Right cardiac atrium (tissue), 5 donors: Measurements from ENCODE around the gene FIGNL1. TPM values are rescaled to one million over a fixed set of nuclear protein-coding genes. Genes with fewer than 3 reads are reported as not detected.

Experiments
- ATAC-seq, 2 donors: fragments of 200-7000 bp; cut with Tn5 transposase; one replicate each; pipeline versions ENCODE4 v1.8.0 to v1.9.1; 2020; ENCODE audit warnings: moderate library complexity in 2 of 2, mild to moderate bottlenecking in 1 of 2
- DNase-seq, 3 donors: peaks; one replicate each; pipeline ENCODE4 v3.0.0-alpha.2; 2020
- H3K27ac ChIP-seq: one replicate; pipeline ENCODE4 v1.5.1; 2013; ENCODE audit warnings: mild to moderate bottlenecking, low read length, control low read depth, moderate library complexity
- H3K27me3 ChIP-seq: one replicate; pipeline ENCODE4 v1.6.1; 2013; ENCODE audit not compliant: control insufficient read depth, insufficient read depth
- H3K4me1 ChIP-seq: one replicate; pipeline ENCODE4 v1.6.1; 2013; ENCODE audit warnings: low read length; ENCODE audit not compliant: control insufficient read depth, insufficient read depth
- H3K4me3 ChIP-seq: one replicate; pipeline ENCODE4 v1.5.1; 2013; ENCODE audit warnings: low read length, control low read depth
- H3K9me3 ChIP-seq: one replicate; pipeline ENCODE4 v1.6.1; 2013; ENCODE audit warnings: low read length; ENCODE audit not compliant: control insufficient read depth
- WGBS: extraction: QIAGEN DNeasy Blood & Tissue Kit; methylation state at CpG from one replicate; pipeline ENCODE4 v1.1.7; 2013; 5-methylcytosine and 5-hydroxymethylcytosine counted together
- intact Hi-C, 4 donors: fragments of 100-400 bp; cut with DNase I; formaldehyde crosslinking; loops; one replicate each; pipeline versions ENCODE4 v1.11.0 to v1.14.0; 2022 to 2023
- polyA plus RNA-seq: library from polyadenylated mRNA; stranded (reverse); fragments of 200-250 nt; gene quantifications from one replicate; pipeline ENCODE4 v1.2.3, GENCODE V29; 2013
- total RNA-seq, 4 donors: library from RNA; stranded (reverse); fragmentation: NEBNext Ultra II Directional; extraction: Animal tissue kit (Norgen Biotek cat#: 25700); gene quantifications; one replicate each; pipeline ENCODE4 v1.2.1, GENCODE V29; 2021
- donor health status: healthy with polysubstance abuse.
- donor health status: DM: no; HTN: yes; CAD: no.
- donor health status: DM: no; HTN: no; CAD: no.
- donor health status: DM: no; HTN: yes; CAD: no; lungs with severe emphysema.
- donor health status: DM: yes; HTN: yes; CAD: no.

FIGNL1 gene
- total and polyA plus RNA-seq, 5 donors, result 3.4 to 5.7 (median 4.6) TPM

DNA sequence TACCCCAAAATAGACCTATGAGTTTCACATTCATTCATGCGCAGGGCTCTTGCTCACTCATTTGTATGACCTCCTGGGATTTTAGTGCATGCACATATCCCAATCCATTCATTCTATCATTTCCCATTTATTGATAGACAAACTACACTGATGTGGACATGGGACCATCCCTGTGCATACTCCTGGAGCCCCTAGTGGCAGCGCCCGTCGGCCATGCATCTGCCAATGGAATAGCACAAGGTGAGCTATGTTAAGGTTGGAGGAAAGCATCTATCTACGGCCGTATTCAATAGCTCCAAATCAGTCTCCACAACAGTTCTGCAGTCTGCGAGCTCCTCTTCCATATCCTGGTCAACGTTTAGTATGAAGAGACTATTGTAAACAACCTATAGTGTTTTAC, 31.7 kb upstream of the FIGNL1 start:
- H3K4me1 ChIP-seq, result no peaks in the 10 kb centered on the region
- H3K9me3 ChIP-seq, result no peaks in the 10 kb centered on the region
- intact Hi-C loops, result no loop called here
- no peak for ATAC-seq
- H3K27ac ChIP-seq, result no peak overlapping the region
- H3K4me3 ChIP-seq, result no peak overlapping the region
- no peak for DNase-seq
- WGBS, result 85% methylated on average over 8 of the region's 8 CpGs
- no peaks in the 10 kb centered on the region for H3K27me3 ChIP-seq

- 42% methylated on average over 4 of the region's 4 CpGs for WGBS
- Histone ChIP-seq H3K27ac (no peak overlapping the region), H3K9me3 (no peaks in the 10 kb centered on the region), H3K27me3 (no peaks in the 10 kb centered on the region), H3K4me3 (no peak overlapping the region), H3K4me1 (no peaks in the 10 kb centered on the region)
- no peak for DNase-seq
- intact Hi-C loops, result no loop called here
- ATAC-seq, result no peak
These were observed 30.6 kb upstream of the FIGNL1 start for GRCh38 chr7:50480797-50481196.

GRCh38 chr7:50479743-50480517, 29.8 kb upstream of the FIGNL1 start:
- H3K27me3 ChIP-seq, result no peaks in the 10 kb centered on the region
- ATAC-seq (no peak), DNase-seq (no peak)
- intact Hi-C loops, result loop anchor here in 2 of 4 donors (10.0 kb wide), 3 partner anchors 125 to 665 kb away; no protein-coding TSS in a partner anchor
- no peaks in the 10 kb centered on the region for H3K4me1 ChIP-seq
- H3K9me3 ChIP-seq, result no peaks in the 10 kb centered on the region
- WGBS, result 82% methylated on average over 7 of the region's 7 CpGs
- H3K4me3 ChIP-seq, result no peak overlapping the region
- no peak overlapping the region for H3K27ac ChIP-seq

GRCh38 chr7:50477640-50478039, 27.5 kb upstream of the FIGNL1 start:
- intact Hi-C loops, result loop anchor here in 2 of 4 donors (10.0 kb wide), 3 partner anchors 127 to 667 kb away; no protein-coding TSS in a partner anchor
- WGBS, result 73% methylated on average over 6 of the region's 6 CpGs
- Histone ChIP-seq H3K9me3 (no peaks in the 10 kb centered on the region), H3K4me1 (no peaks in the 10 kb centered on the region), H3K27ac (no peak overlapping the region), H3K4me3 (no peak overlapping the region), H3K27me3 (no peaks in the 10 kb centered on the region)
- ATAC-seq (no peak), DNase-seq (no peak)

DNA sequence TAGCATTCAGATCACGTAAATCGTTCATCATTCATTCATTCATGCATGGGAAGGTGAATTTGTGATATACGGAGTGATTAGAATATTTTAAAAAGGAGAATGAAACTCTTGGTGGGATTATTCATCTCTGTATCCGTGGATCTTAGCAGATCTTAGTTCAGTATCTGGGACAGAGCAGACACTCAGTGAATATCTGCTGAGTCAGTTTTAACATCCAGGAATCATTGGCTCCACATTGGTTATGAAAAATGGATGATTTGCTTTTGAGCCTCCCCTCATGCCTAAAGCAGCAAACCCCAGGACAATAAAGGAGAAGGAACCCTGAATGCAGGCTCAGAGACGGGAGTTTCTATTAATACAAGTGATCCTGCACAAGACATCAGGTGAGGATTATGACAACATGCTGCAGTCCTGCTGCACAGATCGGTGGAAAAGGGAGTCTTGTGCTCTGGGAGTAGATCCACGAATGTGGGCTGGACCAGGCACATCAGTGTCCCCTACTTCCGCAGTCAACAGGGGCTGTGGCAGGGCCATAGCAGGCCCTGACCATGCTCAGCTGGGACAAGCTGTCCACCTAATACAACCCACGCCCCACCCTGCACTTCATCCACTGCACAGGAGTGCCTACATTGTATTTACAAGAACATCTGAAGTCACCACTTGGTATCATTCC, 26.9 kb upstream of the FIGNL1 start:
- Histone ChIP-seq H3K4me3 (no peak overlapping the region), H3K27me3 (no peaks in the 10 kb centered on the region), H3K27ac (no peak overlapping the region), H3K4me1 (no peaks in the 10 kb centered on the region), H3K9me3 (no peaks in the 10 kb centered on the region)
- WGBS, result 94% methylated on average over 9 of the region's 9 CpGs
- DNase-seq, result no peak
- ATAC-seq, result no peak
- intact Hi-C loops, result loop anchor here in 2 of 4 donors (10.0 kb wide), 3 partner anchors 128 to 668 kb away; no protein-coding TSS in a partner anchor

GRCh38 chr7:50475340-50475739, 25.2 kb upstream of the FIGNL1 start:
- 39% methylated on average over 4 of the region's 4 CpGs for WGBS
- intact Hi-C loops, result loop anchor here in 2 of 4 donors (10.0 kb wide), 3 partner anchors 129 to 669 kb away; no protein-coding TSS in a partner anchor
- H3K27ac ChIP-seq, result no peak overlapping the region
- H3K4me1 ChIP-seq, result no peaks in the 10 kb centered on the region
- no peaks in the 10 kb centered on the region for H3K27me3 ChIP-seq
- DNase-seq (no peak), ATAC-seq (no peak)
- H3K4me3 ChIP-seq, result no peak overlapping the region
- no peaks in the 10 kb centered on the region for H3K9me3 ChIP-seq

GRCh38 chr7:50474382-50475160, 24.4 kb upstream of the FIGNL1 start:
- no peaks in the 10 kb centered on the region for H3K4me1 ChIP-seq
- WGBS, result 67% methylated on average over 8 of the region's 8 CpGs
- H3K27ac ChIP-seq, result no peak overlapping the region

DNA sequence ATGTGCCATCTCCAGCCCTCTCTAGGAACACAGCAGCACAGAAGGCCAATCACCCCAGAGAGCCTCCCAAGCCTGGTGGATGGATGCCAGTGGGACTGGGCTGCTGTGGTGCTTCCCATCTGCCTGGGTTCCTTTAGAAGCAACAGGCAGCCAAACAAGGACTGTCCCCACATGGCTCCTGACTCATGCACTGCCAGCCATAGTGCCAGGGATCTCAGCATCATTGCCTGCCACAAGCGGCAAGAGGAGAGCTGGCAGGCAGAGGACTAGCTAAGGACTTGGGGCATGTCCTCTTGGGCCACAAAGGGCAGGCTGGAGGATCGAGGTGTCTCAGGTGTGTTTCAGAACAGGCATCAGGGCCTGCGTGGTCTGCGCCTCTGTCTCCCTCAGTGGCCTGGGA, 23.4 kb upstream of the FIGNL1 start:
- WGBS, result 95% methylated on average over 4 of the region's 4 CpGs
- Histone ChIP-seq H3K4me1 (no peaks in the 10 kb centered on the region), H3K27ac (no peak overlapping the region), H3K27me3 (no peaks in the 10 kb centered on the region), H3K9me3 (no peaks in the 10 kb centered on the region), H3K4me3 (no peak overlapping the region)
- ATAC-seq, result no peak
- intact Hi-C loops, result loop anchor here in 2 of 4 donors (10.0 kb wide), 3 partner anchors 131 to 671 kb away; no protein-coding TSS in a partner anchor
- no peak for DNase-seq

More at GRCh38 chr7:50474382-50475160, 24.4 kb upstream of the FIGNL1 start:
- H3K4me3 ChIP-seq, result no peak overlapping the region
- H3K9me3 ChIP-seq, result no peaks in the 10 kb centered on the region
- intact Hi-C loops, result loop anchor here in 2 of 4 donors (10.0 kb wide), 3 partner anchors 130 to 670 kb away; no protein-coding TSS in a partner anchor
- ATAC-seq (no peak), DNase-seq (no peak)
- no peaks in the 10 kb centered on the region for H3K27me3 ChIP-seq

DNA sequence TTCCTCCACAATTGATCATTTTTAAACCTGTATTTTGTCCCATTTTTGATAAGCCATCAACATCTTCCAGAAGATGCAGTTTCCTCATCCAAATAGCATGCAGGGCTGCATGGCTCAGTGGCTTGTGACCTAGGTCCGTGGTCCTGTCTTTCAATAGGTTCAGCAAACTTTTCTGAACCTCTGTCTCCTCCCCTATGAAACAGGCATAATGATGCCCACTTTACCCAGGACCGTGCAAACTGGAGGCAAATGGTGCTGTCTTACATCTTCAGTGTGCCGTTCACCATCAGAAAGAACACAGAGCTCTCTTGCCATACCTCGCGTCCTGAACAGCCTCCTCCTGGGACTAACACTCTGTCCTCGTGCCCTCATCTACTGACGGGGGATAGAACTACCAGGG, 22.3 kb upstream of the FIGNL1 start:
- intact Hi-C loops, result loop anchor here in 2 of 4 donors (10.0 kb wide), 3 partner anchors 132 to 672 kb away; no protein-coding TSS in a partner anchor
- no peak overlapping the region for H3K4me3 ChIP-seq
- ATAC-seq (no peak), DNase-seq (no peak)
- H3K27me3 ChIP-seq, result no peaks in the 10 kb centered on the region
- H3K4me1 ChIP-seq, result no peaks in the 10 kb centered on the region
- WGBS, result 91% methylated on average over 7 of the region's 7 CpGs
- no peaks in the 10 kb centered on the region for H3K9me3 ChIP-seq
- H3K27ac ChIP-seq, result no peak overlapping the region

GRCh38 chr7:50471970-50472369, 21.8 kb upstream of the FIGNL1 start:
- no peak for DNase-seq
- H3K27me3 ChIP-seq, result no peaks in the 10 kb centered on the region
- H3K27ac ChIP-seq, result no peak overlapping the region
- no peaks in the 10 kb centered on the region for H3K4me1 ChIP-seq
- no peaks in the 10 kb centered on the region for H3K9me3 ChIP-seq
- H3K4me3 ChIP-seq, result no peak overlapping the region
- ATAC-seq, result no peak
- intact Hi-C loops, result loop anchor here in 2 of 4 donors (10.0 kb wide), 3 partner anchors 133 to 673 kb away; no protein-coding TSS in a partner anchor
- WGBS, result 86% methylated on average over 5 of the region's 5 CpGs
